ENCODE data around the gene TNFAIP8L3. TPM values are rescaled to one million over a fixed set of nuclear protein-coding genes. Genes with fewer than 3 reads are reported as not detected.

The TNFAIP8L3 gene
- total RNA-seq, 1 experiment from 2014 or later = 0.20 TPM

- Histone ChIP-seq H3K27me3 (ENCODE audit: insufficient read depth, low read depth) (peaks cover 23% of the 10 kb centered on the region), H4K20me1 (ENCODE audit: insufficient read depth) (no peaks in the 10 kb centered on the region), H3K9me3 (ENCODE audit: insufficient read depth, low read depth) (no peaks in the 10 kb centered on the region), H3K36me3 (ENCODE audit: low read depth) (no peaks in the 10 kb centered on the region), H3K4me3 (no peak overlapping the region), H3K4me2 (no peak overlapping the region), H3K9me2 (ENCODE audit: insufficient read depth) (no peaks in the 10 kb centered on the region), H3K27ac (no peak overlapping the region), H3K79me2 (ENCODE audit: low read depth) (no peaks in the 10 kb centered on the region), H3F3A (ENCODE audit: insufficient read depth, low read depth) (no peaks in the 10 kb centered on the region), H3K4me1 (replicated peaks; ENCODE audit: insufficient read depth) (no peaks in the 10 kb centered on the region), H2AFZ (no peak overlapping the region)
- ChIA-PET CTCF (no interaction called here), POLR2A (ENCODE audit: unreplicated experiment) (no interaction called here)
- no TSS peak for BruUV-seq (replicated peaks)
- TF ChIP-seq EZH2 (IDR thresholded peaks at IDR 0.05; ENCODE audit: low read depth) = no peak
- DNase-seq = no peak
- intact Hi-C loops (cut with micrococcal nuclease; ENCODE audit: unreplicated experiment) = no loop called here
These were observed 4.5 kb upstream of the TNFAIP8L3 start for GRCh38 chr15:51099185-51099584.

DNA sequence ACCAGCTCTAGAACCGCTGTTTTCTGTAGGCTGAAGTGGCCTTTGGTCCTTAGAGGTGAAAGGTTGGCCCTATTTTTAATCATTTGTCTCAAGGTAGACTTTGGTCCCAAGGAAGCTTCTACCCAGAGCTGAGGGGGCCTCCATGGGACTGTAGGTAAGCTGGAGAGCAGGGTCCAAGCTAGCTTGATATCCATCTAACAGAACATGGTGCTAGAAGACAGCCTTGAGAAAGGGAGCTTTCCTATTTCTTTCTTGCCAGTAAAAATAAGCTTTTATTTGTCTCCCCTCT is 3.6 kb upstream of the TNFAIP8L3 start:
- no peaks in the 10 kb centered on the region for H3K79me2 ChIP-seq (ENCODE audit: low read depth)
- no peaks in the 10 kb centered on the region for H3K36me3 ChIP-seq (ENCODE audit: low read depth)
- TF ChIP-seq EZH2 (IDR thresholded peaks at IDR 0.05; ENCODE audit: low read depth) (no peak), CTCF (conservative IDR thresholded peaks at IDR 0.05) (no peak)
- H3F3A ChIP-seq (ENCODE audit: insufficient read depth, low read depth) = no peaks in the 10 kb centered on the region
- CTCF ChIA-PET = no interaction called here
- H3K27ac ChIP-seq = no peak overlapping the region
- no peak overlapping the region for H3K4me2 ChIP-seq
- DNase-seq = no peak
- no peaks in the 10 kb centered on the region for H3K9me2 ChIP-seq (ENCODE audit: insufficient read depth)
- H2AFZ ChIP-seq = no peak overlapping the region
- POLR2A ChIA-PET (ENCODE audit: unreplicated experiment) = interaction anchor here (0.5 to 0.6 kb wide), 2 partner anchors 13 to 46 kb away, joined by 3 read pairs; no protein-coding TSS in a partner anchor
- no peak overlapping the region for H3K4me3 ChIP-seq
- intact Hi-C loops (cut with micrococcal nuclease; ENCODE audit: unreplicated experiment) = no loop called here
- no TSS peak for BruUV-seq (replicated peaks)
- H4K20me1 ChIP-seq (ENCODE audit: insufficient read depth) = no peaks in the 10 kb centered on the region
- H3K9me3 ChIP-seq (ENCODE audit: insufficient read depth, low read depth) = no peaks in the 10 kb centered on the region
- no peaks in the 10 kb centered on the region for H3K4me1 ChIP-seq (replicated peaks; ENCODE audit: insufficient read depth)
- H3K27me3 ChIP-seq (ENCODE audit: insufficient read depth, low read depth) = peaks cover 27% of the 10 kb centered on the region

GRCh38 chr15:51097553-51098330 is 3.0 kb upstream of the TNFAIP8L3 start:
- Histone ChIP-seq H3K9me3 (ENCODE audit: insufficient read depth, low read depth) (no peaks in the 10 kb centered on the region), H3K79me2 (ENCODE audit: low read depth) (no peaks in the 10 kb centered on the region), H3K27ac (no peak overlapping the region), H4K20me1 (ENCODE audit: insufficient read depth) (no peaks in the 10 kb centered on the region), H3K36me3 (ENCODE audit: low read depth) (no peaks in the 10 kb centered on the region), H3F3A (ENCODE audit: insufficient read depth, low read depth) (no peaks in the 10 kb centered on the region), H3K9me2 (ENCODE audit: insufficient read depth) (no peaks in the 10 kb centered on the region), H3K4me1 (replicated peaks; ENCODE audit: insufficient read depth) (no peaks in the 10 kb centered on the region), H2AFZ (no peak overlapping the region), H3K4me2 (no peak overlapping the region), H3K27me3 (ENCODE audit: insufficient read depth, low read depth) (peaks cover 27% of the 10 kb centered on the region), H3K4me3 (no peak overlapping the region)
- CTCF ChIA-PET = no interaction called here
- POLR2A ChIA-PET (ENCODE audit: unreplicated experiment) = interaction anchor here (0.6 kb wide), 2 partner anchors 13 to 732 kb away, joined by 3 read pairs; partner anchors contain the start of gene TMOD3
- TF ChIP-seq CTCF (conservative IDR thresholded peaks at IDR 0.05) (no peak), EZH2 (IDR thresholded peaks at IDR 0.05; ENCODE audit: low read depth) (no peak)
- no TSS peak for BruUV-seq (replicated peaks)
- intact Hi-C loops (cut with micrococcal nuclease; ENCODE audit: unreplicated experiment) = no loop called here
- DNase-seq = no peak
